GM23338 (cell line): ENCODE results near the gene TMED7. TPM values are rescaled to one million over a fixed set of nuclear protein-coding genes. Genes with fewer than 3 reads are reported as not detected.

Experiments
- ATAC-seq: fragments of 200-7000 bp; cut with Tn5 transposase; 3 replicates; pipeline ENCODE4 v1.9.1; 2020
- DNase-seq: peaks from one replicate; pipeline ENCODE4 v3.0.0-alpha.2; 2015; ENCODE audit warnings: low spot score
- H2AFZ ChIP-seq: fragments of 200-600 bp; sonication (generic); 2 replicates; pipeline ENCODE4 v1.8.0; 2016; ENCODE audit warnings: antibody characterized with exemption, mild to moderate bottlenecking, moderate library complexity
- H3F3A ChIP-seq: fragments of 200-600 bp; sonication (generic); replicated peaks from 2 replicates; pipeline ENCODE4 v1.8.0; 2017; ENCODE audit warnings: antibody characterized with exemption, mixed run types, low read depth
- H3K27ac ChIP-seq: fragments of 200-600 bp; sonication (generic); 2 replicates; pipeline ENCODE4 v1.6.1; 2016; ENCODE audit warnings: low read depth
- H3K27me3 ChIP-seq: fragments of 200-600 bp; sonication (generic); 2 replicates; pipeline ENCODE4 v1.8.0; 2016; ENCODE audit warnings: mild to moderate bottlenecking, mixed run types, moderate library complexity; ENCODE audit not compliant: insufficient read depth
- H3K36me3 ChIP-seq: fragments of 200-600 bp; sonication (generic); 2 replicates; pipeline ENCODE4 v1.8.0; 2016; ENCODE audit warnings: mild to moderate bottlenecking; ENCODE audit not compliant: insufficient read depth
- H3K4me1 ChIP-seq: fragments of 200-600 bp; sonication (generic); 2 replicates; pipeline ENCODE4 v1.8.0; 2016; ENCODE audit warnings: mild to moderate bottlenecking, moderate library complexity; ENCODE audit not compliant: insufficient read depth
- H3K4me2 ChIP-seq: fragments of 200-600 bp; sonication (generic); 2 replicates; pipeline ENCODE4 v1.7.1; 2017; ENCODE audit warnings: mixed run types
- H3K4me3 ChIP-seq: fragments of 200-600 bp; sonication (generic); 2 replicates; pipeline ENCODE4 v1.6.1; 2016; ENCODE audit warnings: mixed run types
- H3K79me2 ChIP-seq: fragments of 200-600 bp; sonication (generic); replicated peaks from 2 replicates; pipeline ENCODE4 v1.8.0; 2017; ENCODE audit warnings: mild to moderate bottlenecking; ENCODE audit not compliant: insufficient read depth
- H3K9me2 ChIP-seq: fragments of 200-600 bp; sonication (generic); 2 replicates; pipeline ENCODE4 v1.8.0; 2017; ENCODE audit not compliant: insufficient read depth
- H4K20me1 ChIP-seq: fragments of 200-600 bp; sonication (generic); replicated peaks from 2 replicates; pipeline ENCODE4 v1.8.0; 2017; ENCODE audit warnings: mild to moderate bottlenecking; ENCODE audit not compliant: insufficient read depth
- H3K27ac Mint-ChIP-seq: 2 replicates; pipeline ENCODE4 v1.8.0; 2020; ENCODE audit warnings: inconsistent platforms, mild to moderate bottlenecking, moderate library complexity, mixed read lengths
- H3K27me3 Mint-ChIP-seq: 3 replicates; pipeline ENCODE4 v1.8.0; 2022; ENCODE audit warnings: low read depth, mild to moderate bottlenecking, moderate library complexity, mixed read lengths, inconsistent platforms; ENCODE audit not compliant: insufficient read depth, poor library complexity
- H3K36me3 Mint-ChIP-seq: 3 replicates; pipeline ENCODE4 v1.8.0; 2021; ENCODE audit warnings: low read depth, mild to moderate bottlenecking, inconsistent platforms, moderate library complexity, mixed read lengths
- H3K4me1 Mint-ChIP-seq: 3 replicates; pipeline ENCODE4 v1.8.0; 2020; ENCODE audit warnings: mild to moderate bottlenecking, inconsistent platforms, mixed read lengths
- H3K4me3 Mint-ChIP-seq: 3 replicates; pipeline ENCODE4 v1.8.0; 2021; ENCODE audit warnings: moderate library complexity, mild to moderate bottlenecking, inconsistent platforms, mixed read lengths
- H3K9me3 Mint-ChIP-seq: 3 replicates; pipeline ENCODE4 v1.8.0; 2020; ENCODE audit warnings: moderate library complexity, mild to moderate bottlenecking, inconsistent platforms, mixed read lengths
- CREB1 ChIP-seq: fragments of 250-450 bp; sonication (Bioruptor Pico); IDR thresholded peaks from 2 replicates; pipeline ENCODE4 v1.5.0; 2020; ENCODE audit warnings: low read depth, mild to moderate bottlenecking, moderate library complexity
- CTCF ChIP-seq, 2 experiments: fragments of 200-600 bp in 1 of 2; sonication (generic) in 1 of 2; conservative IDR thresholded peaks; 2 replicates each; pipeline versions ENCODE4 v1.5.1 to v1.6.1; 2016 to 2017; ENCODE audit warnings: antibody characterized with exemption in 2 of 2, low read depth in 2 of 2, mild to moderate bottlenecking in 2 of 2, moderate library complexity in 1 of 2
- ETS1 ChIP-seq: IDR thresholded peaks from 2 replicates; pipeline ENCODE4 v1.6.1; 2016; ENCODE audit warnings: antibody characterized with exemption
- EZH2 ChIP-seq: fragments of 200-600 bp; sonication (generic); IDR thresholded peaks from one replicate; pipeline ENCODE4 v1.8.0; 2017; ENCODE audit warnings: antibody characterized with exemption, mild to moderate bottlenecking, low read depth; ENCODE audit not compliant: unreplicated experiment
- EZH2phosphoT487 ChIP-seq: fragments of 200-600 bp; sonication (generic); IDR thresholded peaks from one replicate; pipeline ENCODE4 v1.8.1; 2018; ENCODE audit warnings: antibody characterized with exemption; ENCODE audit not compliant: unreplicated experiment
- JUNB ChIP-seq: IDR thresholded peaks from one replicate; pipeline ENCODE4 v1.6.1; 2016; ENCODE audit warnings: antibody characterized with exemption; ENCODE audit not compliant: unreplicated experiment
- NANOG ChIP-seq: IDR thresholded peaks from 2 replicates; pipeline ENCODE4 v1.6.1; 2016; ENCODE audit warnings: antibody characterized with exemption, borderline replicate concordance
- POLR2AphosphoS5 ChIP-seq: IDR thresholded peaks from 2 replicates; pipeline ENCODE4 v1.6.1; 2016; ENCODE audit warnings: antibody characterized with exemption, low read depth
- STAT1 ChIP-seq: IDR thresholded peaks from one replicate; pipeline ENCODE4 v1.6.1; 2016; ENCODE audit warnings: antibody characterized with exemption; ENCODE audit not compliant: unreplicated experiment
- ZNF114 ChIP-seq: fragments of 250-450 bp; sonication (Bioruptor Pico); IDR thresholded peaks from 2 replicates; pipeline ENCODE4 v1.5.0; 2020; ENCODE audit warnings: mild to moderate bottlenecking, moderate library complexity
- ZNF331 ChIP-seq: fragments of 250-450 bp; sonication (Bioruptor Pico); IDR thresholded peaks from 2 replicates; pipeline ENCODE4 v1.5.0; 2020; ENCODE audit warnings: low read depth, mild to moderate bottlenecking, moderate library complexity
- ZNF462 ChIP-seq: fragments of 250-450 bp; sonication (Bioruptor Pico); IDR thresholded peaks from 2 replicates; pipeline ENCODE4 v1.5.0; 2020; ENCODE audit warnings: mild to moderate bottlenecking, moderate library complexity
- long read RNA-seq: library from polyadenylated mRNA; unstranded; transcript quantifications from one replicate; pipeline ENCODE4 v2.0.0, GENCODE V29; 2020; ENCODE audit not compliant: unreplicated experiment
- polyA plus RNA-seq: library from polyadenylated mRNA; unstranded; fragments of >200 nt; fragmentation: Nextera tagmentation; extraction: Ambion mirVana; gene quantifications from 2 replicates; pipeline ENCODE4 v1.2.1, GENCODE V29; 2016
- total RNA-seq: library from RNA; depleted of rRNA; stranded (reverse); fragments of >200 nt; shearing (Covaris generic); gene quantifications from 2 replicates; pipeline ENCODE4 v1.2.3, GENCODE V29; 2014; rRNA removed
- TF ChIP-seq, protein P1 (sequence below): IDR thresholded peaks from one replicate; pipeline ENCODE4 v1.6.1; 2018; ENCODE audit warnings: antibody characterized with exemption; ENCODE audit not compliant: unreplicated experiment

Gene TMED7
- total RNA-seq: 104 and 158 TPM in 2 replicates
- 30.2 and 31.7 TPM in 2 replicates for polyA plus RNA-seq
- long read RNA-seq, transcript TMED7-201 (3 exons, 3,757 nt): major isoform, 16 of 16 reads
- long read RNA-seq, partial matches to known transcripts: 0 of 16 reads
- long read RNA-seq, other reads (novel, unspliced or antisense): 0 of 16 reads

- peak; percentile 94 for DNase-seq
- H3K4me3 Mint-ChIP-seq: no peak within 1 kb of the TSS; the same call in 2 of the 3 replicates
Observed at GRCh38 chr5:115625579-115626444, at the start of gene TMED7. Gene TMED7, minus strand, starts transcription at chr5:115626036. Its CDS starts 244 bp downstream, at chr5:115625792.

More at GRCh38 chr5:115625579-115626444, at the start of gene TMED7:
- Mint-ChIP-seq H3K36me3 (no peaks in the 10 kb centered on the region), H3K27me3 (peaks cover 2% of the 10 kb centered on the region), H3K4me1 (peaks cover 14% of the 10 kb centered on the region), H3K9me3 (no peaks in the 10 kb centered on the region), H3K27ac (peak within 1 kb of the TSS; percentile 96)
- no peaks in the 10 kb centered on the region for H3F3A ChIP-seq
- peak within 1 kb of the TSS; percentile 90 for H3K4me2 ChIP-seq
- peak within 1 kb of the TSS; percentile 83 for H3K27ac ChIP-seq
- peak within 1 kb of the TSS; percentile 96 for H2AFZ ChIP-seq
- no peaks in the 10 kb centered on the region for H3K36me3 ChIP-seq
- peak within 1 kb of the TSS; percentile 99 for H3K4me3 ChIP-seq
- no peaks in the 10 kb centered on the region for H3K9me2 ChIP-seq
- ATAC-seq: peak; percentile 89
- H3K79me2 ChIP-seq: peaks cover 51% of the 10 kb centered on the region
- TF ChIP-seq CREB1: no peak
- TF ChIP-seq, protein P1, sequence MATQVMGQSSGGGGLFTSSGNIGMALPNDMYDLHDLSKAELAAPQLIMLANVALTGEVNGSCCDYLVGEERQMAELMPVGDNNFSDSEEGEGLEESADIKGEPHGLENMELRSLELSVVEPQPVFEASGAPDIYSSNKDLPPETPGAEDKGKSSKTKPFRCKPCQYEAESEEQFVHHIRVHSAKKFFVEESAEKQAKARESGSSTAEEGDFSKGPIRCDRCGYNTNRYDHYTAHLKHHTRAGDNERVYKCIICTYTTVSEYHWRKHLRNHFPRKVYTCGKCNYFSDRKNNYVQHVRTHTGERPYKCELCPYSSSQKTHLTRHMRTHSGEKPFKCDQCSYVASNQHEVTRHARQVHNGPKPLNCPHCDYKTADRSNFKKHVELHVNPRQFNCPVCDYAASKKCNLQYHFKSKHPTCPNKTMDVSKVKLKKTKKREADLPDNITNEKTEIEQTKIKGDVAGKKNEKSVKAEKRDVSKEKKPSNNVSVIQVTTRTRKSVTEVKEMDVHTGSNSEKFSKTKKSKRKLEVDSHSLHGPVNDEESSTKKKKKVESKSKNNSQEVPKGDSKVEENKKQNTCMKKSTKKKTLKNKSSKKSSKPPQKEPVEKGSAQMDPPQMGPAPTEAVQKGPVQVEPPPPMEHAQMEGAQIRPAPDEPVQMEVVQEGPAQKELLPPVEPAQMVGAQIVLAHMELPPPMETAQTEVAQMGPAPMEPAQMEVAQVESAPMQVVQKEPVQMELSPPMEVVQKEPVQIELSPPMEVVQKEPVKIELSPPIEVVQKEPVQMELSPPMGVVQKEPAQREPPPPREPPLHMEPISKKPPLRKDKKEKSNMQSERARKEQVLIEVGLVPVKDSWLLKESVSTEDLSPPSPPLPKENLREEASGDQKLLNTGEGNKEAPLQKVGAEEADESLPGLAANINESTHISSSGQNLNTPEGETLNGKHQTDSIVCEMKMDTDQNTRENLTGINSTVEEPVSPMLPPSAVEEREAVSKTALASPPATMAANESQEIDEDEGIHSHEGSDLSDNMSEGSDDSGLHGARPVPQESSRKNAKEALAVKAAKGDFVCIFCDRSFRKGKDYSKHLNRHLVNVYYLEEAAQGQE: no peak
- TF ChIP-seq NANOG: no peak
- no peak for TF ChIP-seq STAT1
- TF ChIP-seq POLR2AphosphoS5: peak; percentile 84
- no peak for TF ChIP-seq ZNF331 (CRISPR knock-in tag)
- no peak for TF ChIP-seq JUNB
- no peak for TF ChIP-seq EZH2
- TF ChIP-seq CTCF (conservative IDR thresholded peaks at IDR 0.05; ENCODE audit: low read depth in 2 of 2): no peak
- no peak for TF ChIP-seq ZNF462
- TF ChIP-seq EZH2phosphoT487: no peak
- no peak for TF ChIP-seq ZNF114 (CRISPR knock-in tag)
- 0 out of 2 replicates have a peak, but pooled peaks have one; percentile 49 for TF ChIP-seq ETS1
- H4K20me1 ChIP-seq: peaks cover 6% of the 10 kb centered on the region; the same call in 1 of the 2 replicates
- H3K4me1 ChIP-seq: peaks cover 19% of the 10 kb centered on the region
- no peaks in the 10 kb centered on the region for H3K27me3 ChIP-seq
